CD14-positive monocyte (primary cell): ENCODE measurements around the gene STX12. TPM values are rescaled to one million over a fixed set of nuclear protein-coding genes. Genes with fewer than 3 reads are reported as not detected.

ENCODE experiments used
- DNase-seq, 3 donors: peaks; one replicate each; pipeline ENCODE4 v3.0.0-alpha.2; 2011 to 2022
- H2AFZ ChIP-seq: 2 replicates; pipeline ENCODE4 v1.6.0; 2012; ENCODE audit warnings: mild to moderate bottlenecking, low read depth, low read length, inconsistent platforms; ENCODE audit not compliant: insufficient read depth, poor library complexity, severe bottlenecking
- H3K27ac ChIP-seq, 2 donors: 1 replicate in 1 of 2; 2 replicates in 1 of 2; pipeline ENCODE4 v1.5.1; 2012 to 2013; ENCODE audit warnings: low read length in 2 of 2, control low read depth in 1 of 2, inconsistent platforms in 1 of 2, low read depth in 1 of 2, mild to moderate bottlenecking in 1 of 2
- H3K27me3 ChIP-seq, 2 donors: one replicate each; pipeline versions ENCODE4 v1.6.0 to v1.6.1; 2011 to 2013; ENCODE audit warnings: low read length in 2 of 2; ENCODE audit not compliant: control insufficient read depth in 2 of 2, insufficient read depth in 2 of 2
- H3K36me3 ChIP-seq, 2 donors: replicated peaks in 1 of 2; 1 replicate in 1 of 2; 2 replicates in 1 of 2; pipeline versions ENCODE4 v1.5.1 to v1.6.1; 2012 to 2013; ENCODE audit warnings: low read length in 2 of 2, control low read depth in 1 of 2, inconsistent platforms in 1 of 2, mild to moderate bottlenecking in 1 of 2; ENCODE audit not compliant: insufficient read depth in 2 of 2, control insufficient read depth in 1 of 2
- H3K4me1 ChIP-seq, 2 donors: 1 replicate in 1 of 2; 2 replicates in 1 of 2; pipeline versions ENCODE4 v1.5.1 to v1.6.1; 2012 to 2013; ENCODE audit warnings: low read length in 2 of 2, control low read depth in 1 of 2, inconsistent platforms in 1 of 2, mild to moderate bottlenecking in 1 of 2, moderate library complexity in 1 of 2; ENCODE audit not compliant: insufficient read depth in 2 of 2, control insufficient read depth in 1 of 2
- H3K4me2 ChIP-seq: replicated peaks from 2 replicates; pipeline ENCODE3; 2012; ENCODE audit warnings: low read length, moderate library complexity, mild to moderate bottlenecking; ENCODE audit not compliant: poor library complexity, severe bottlenecking; ENCODE audit errors: extremely low read depth
- H3K4me3 ChIP-seq, 3 experiments: fragments of 200-600 bp in 1 of 3; sonication (generic) in 1 of 3; replicated peaks in 1 of 3; 1 replicate in 2 of 3; 2 replicates in 1 of 3; pipeline ENCODE4 v1.5.1; 2011 to 2013; ENCODE audit warnings: low read length in 3 of 3, mild to moderate bottlenecking in 3 of 3, control low read depth in 2 of 3, low read depth in 2 of 3, inconsistent platforms in 1 of 3, moderate library complexity in 1 of 3
- H3K79me2 ChIP-seq: 2 replicates; pipeline ENCODE4 v1.6.0; 2012; ENCODE audit warnings: mild to moderate bottlenecking, control low read depth, inconsistent platforms, low read length, moderate library complexity; ENCODE audit not compliant: insufficient read depth
- H3K9ac ChIP-seq: 2 replicates; pipeline ENCODE4 v1.6.0; 2017; ENCODE audit warnings: low read length, mild to moderate bottlenecking; ENCODE audit not compliant: insufficient read depth, poor library complexity, severe bottlenecking
- H3K9me3 ChIP-seq, 2 donors: replicated peaks in 1 of 2; 1 replicate in 1 of 2; 2 replicates in 1 of 2; pipeline versions ENCODE4 v1.5.1 to v1.6.1; 2012 to 2013; ENCODE audit warnings: low read length in 2 of 2, control low read depth in 1 of 2; ENCODE audit not compliant: control insufficient read depth in 1 of 2, insufficient read depth in 1 of 2
- H4K20me1 ChIP-seq: 2 replicates; pipeline ENCODE4 v1.6.0; 2012; ENCODE audit warnings: mild to moderate bottlenecking, low read length, control low read depth, moderate library complexity; ENCODE audit not compliant: insufficient read depth
- H3K27ac Mint-ChIP-seq, 7 donors: one replicate each; pipeline ENCODE4 v1.8.0; 2020; ENCODE audit warnings: mild to moderate bottlenecking in 7 of 7, mixed read lengths in 7 of 7, moderate library complexity in 6 of 7, inconsistent platforms in 2 of 7
- H3K27me3 Mint-ChIP-seq, 3 donors: one replicate each; pipeline ENCODE4 v1.8.0; 2021 to 2022; ENCODE audit warnings: low read depth in 3 of 3, mild to moderate bottlenecking in 3 of 3, mixed read lengths in 3 of 3, moderate library complexity in 3 of 3, inconsistent platforms in 1 of 3
- H3K36me3 Mint-ChIP-seq, 2 donors: one replicate each; pipeline ENCODE4 v1.8.0; 2020; ENCODE audit warnings: mixed read lengths in 2 of 2, inconsistent platforms in 1 of 2, mild to moderate bottlenecking in 1 of 2
- H3K4me1 Mint-ChIP-seq: one replicate; pipeline ENCODE4 v1.8.0; 2020; ENCODE audit warnings: mild to moderate bottlenecking, mixed read lengths
- H3K4me3 Mint-ChIP-seq, 2 donors: one replicate each; pipeline ENCODE4 v1.8.0; 2020; ENCODE audit warnings: mild to moderate bottlenecking in 2 of 2, mixed read lengths in 2 of 2, moderate library complexity in 1 of 2
- H3K9me3 Mint-ChIP-seq, 7 donors: one replicate each; pipeline ENCODE4 v1.8.0; 2020 to 2022; ENCODE audit warnings: mixed read lengths in 7 of 7, mild to moderate bottlenecking in 6 of 7, moderate library complexity in 6 of 7, inconsistent platforms in 2 of 7
- WGBS: methylation state at CpG from one replicate; pipeline ENCODE4 v1.1.5; 2013; ENCODE audit warnings: missing lambda C conversion rate; ENCODE audit not compliant: insufficient coverage; 5-methylcytosine and 5-hydroxymethylcytosine counted together
- intact Hi-C, 2 donors: fragments of 100-400 bp; cut with micrococcal nuclease; formaldehyde crosslinking; loops; one replicate each; pipeline versions ENCODE4 v1.15.0 to v1.15.1; 2023
- polyA plus RNA-seq, 3 donors: library from polyadenylated mRNA; depleted of rRNA in 1 of 3; unstranded in 2 of 3; stranded (reverse) in 1 of 3; fragments of 300-500 nt in 2 of 3; fragments of >200 nt in 1 of 3; fragmentation: Illumina TruSeq in 2 of 3; gene quantifications; 1 replicate in 2 of 3; 2 replicates in 1 of 3; pipeline ENCODE4 v1.2.3, GENCODE V29; 2012 to 2021
- TF ChIP-seq, protein P1 (sequence below): fragments of 200-600 bp; IDR thresholded peaks from one replicate; pipeline ENCODE4 v1.8.0; 2022; ENCODE audit warnings: antibody characterized with exemption, mild to moderate bottlenecking

The STX12 gene
- polyA plus RNA-seq, 3 donors, result 29.4 to 49.4 (median 36.2) TPM

DNA sequence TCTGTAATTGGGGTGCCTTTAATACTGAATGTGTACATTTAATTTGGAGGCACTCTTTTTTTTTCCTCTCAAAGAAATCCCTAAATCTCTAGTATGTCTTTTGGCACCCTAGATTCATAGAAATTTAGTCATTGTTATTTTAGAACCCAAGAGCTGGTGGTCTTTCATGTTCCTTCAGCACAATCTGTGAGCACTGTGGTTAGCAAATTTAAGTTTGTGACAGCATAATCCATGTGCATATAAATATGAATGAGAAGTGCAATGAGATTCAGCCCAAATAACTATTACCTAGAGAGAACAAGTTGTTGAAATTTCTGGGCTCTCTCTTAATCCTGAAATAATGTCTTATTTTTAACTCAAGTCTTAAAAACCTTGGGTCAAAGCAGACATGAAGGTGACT, 62.0 kb downstream of the STX12 start:
- no peak for DNase-seq
- H3K27ac ChIP-seq, result no peak overlapping the region
- Mint-ChIP-seq H3K4me3 (no peak overlapping the region), H3K4me1 (peaks cover 15% of the 10 kb centered on the region), H3K27ac (no peak overlapping the region), H3K36me3 (peaks cover 37 to 57% of the 10 kb centered on the region in 2 donors), H3K27me3 (no peaks in the 10 kb centered on the region), H3K9me3 (peaks cover 0 to 5% (median 0%) of the 10 kb centered on the region in 7 donors)
- intact Hi-C loops, result no loop called here
- TF ChIP-seq, protein P1, sequence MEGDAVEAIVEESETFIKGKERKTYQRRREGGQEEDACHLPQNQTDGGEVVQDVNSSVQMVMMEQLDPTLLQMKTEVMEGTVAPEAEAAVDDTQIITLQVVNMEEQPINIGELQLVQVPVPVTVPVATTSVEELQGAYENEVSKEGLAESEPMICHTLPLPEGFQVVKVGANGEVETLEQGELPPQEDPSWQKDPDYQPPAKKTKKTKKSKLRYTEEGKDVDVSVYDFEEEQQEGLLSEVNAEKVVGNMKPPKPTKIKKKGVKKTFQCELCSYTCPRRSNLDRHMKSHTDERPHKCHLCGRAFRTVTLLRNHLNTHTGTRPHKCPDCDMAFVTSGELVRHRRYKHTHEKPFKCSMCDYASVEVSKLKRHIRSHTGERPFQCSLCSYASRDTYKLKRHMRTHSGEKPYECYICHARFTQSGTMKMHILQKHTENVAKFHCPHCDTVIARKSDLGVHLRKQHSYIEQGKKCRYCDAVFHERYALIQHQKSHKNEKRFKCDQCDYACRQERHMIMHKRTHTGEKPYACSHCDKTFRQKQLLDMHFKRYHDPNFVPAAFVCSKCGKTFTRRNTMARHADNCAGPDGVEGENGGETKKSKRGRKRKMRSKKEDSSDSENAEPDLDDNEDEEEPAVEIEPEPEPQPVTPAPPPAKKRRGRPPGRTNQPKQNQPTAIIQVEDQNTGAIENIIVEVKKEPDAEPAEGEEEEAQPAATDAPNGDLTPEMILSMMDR, result no peak
- H3K4me2 ChIP-seq, result no peak overlapping the region
- peaks cover 10 to 15% of the 10 kb centered on the region in 2 donors for H3K4me1 ChIP-seq
- no peaks in the 10 kb centered on the region for H3K27me3 ChIP-seq
- H3K9me3 ChIP-seq, result no peaks in the 10 kb centered on the region
- H3K79me2 ChIP-seq, result peaks cover 76% of the 10 kb centered on the region
- H3K9ac ChIP-seq, result no peak overlapping the region
- peaks cover 22% of the 10 kb centered on the region for H4K20me1 ChIP-seq
- no peak overlapping the region for H2AFZ ChIP-seq
- H3K4me3 ChIP-seq, result no peak overlapping the region
- H3K36me3 ChIP-seq, result peaks cover 42 to 56% of the 10 kb centered on the region in 2 donors

DNA sequence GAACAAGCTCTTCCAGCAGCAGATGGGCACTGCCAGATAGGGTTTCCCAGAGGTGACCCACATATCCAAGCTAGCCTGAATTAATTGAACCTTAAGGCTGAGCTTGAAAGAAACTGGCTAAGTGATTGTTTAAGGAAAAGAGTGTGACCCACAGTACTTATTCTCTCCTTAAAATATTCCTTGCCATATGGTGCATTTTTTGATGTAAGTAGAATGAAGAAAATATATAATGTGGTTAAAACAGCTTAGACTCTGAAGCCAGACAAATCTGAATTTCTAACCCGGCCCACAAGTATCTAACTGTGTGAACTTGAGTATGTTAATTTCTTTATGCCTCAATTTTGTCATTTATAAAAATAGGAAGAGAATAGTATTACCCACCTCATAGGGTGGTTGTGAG, 62.5 kb downstream of the STX12 start:
- H3K27me3 Mint-ChIP-seq, result no peaks in the 10 kb centered on the region

More for the DNA sequence above, 62.5 kb downstream of the STX12 start:
- intact Hi-C loops, result no loop called here
- Mint-ChIP-seq H3K9me3 (peaks cover 0 to 5% (median 0%) of the 10 kb centered on the region in 7 donors), H3K4me1 (peaks cover 15% of the 10 kb centered on the region), H3K27ac (no peak overlapping the region), H3K36me3 (peaks cover 42 to 62% of the 10 kb centered on the region in 2 donors), H3K4me3 (no peak overlapping the region)
- no peak overlapping the region for H3K4me2 ChIP-seq
- H3K9me3 ChIP-seq, result no peaks in the 10 kb centered on the region
- peaks cover 75% of the 10 kb centered on the region for H3K79me2 ChIP-seq
- H4K20me1 ChIP-seq, result peaks cover 24% of the 10 kb centered on the region
- WGBS, result no CpG with 5 or more reads among the region's 1 CpG
- TF ChIP-seq, protein P1, result no peak
- peaks cover 10 to 12% of the 10 kb centered on the region in 2 donors for H3K4me1 ChIP-seq
- H3K9ac ChIP-seq, result no peak overlapping the region
- H3K27me3 ChIP-seq, result no peaks in the 10 kb centered on the region
- no peak overlapping the region for H2AFZ ChIP-seq
- no peak overlapping the region for H3K27ac ChIP-seq
- DNase-seq, result no peak
- no peak overlapping the region for H3K4me3 ChIP-seq
- H3K36me3 ChIP-seq, result peaks cover 47 to 61% of the 10 kb centered on the region in 2 donors
